ENCODE measurements around the gene SP6. TPM values are rescaled to one million over a fixed set of nuclear protein-coding genes. Genes with fewer than 3 reads are reported as not detected.

SP6 gene
- total RNA-seq, 2 donors from 2014 or later, result 2.7 TPM; not detected in 1

GRCh38 chr17:47831003-47831933 is 19.7 kb downstream of the SP6 start, which contains the start of the genes LRRC46 and MRPL10:
Gene LRRC46, plus strand, starts transcription at chr17:47831670. Its CDS starts 320 bp downstream, at chr17:47831990.
Gene MRPL10, minus strand, starts transcription at chr17:47831541. Its CDS starts 30 bp downstream, at chr17:47831511.
- TF ChIP-seq CTCF (IDR thresholded peaks at IDR 0.05), result no peak
- H3K36me3 ChIP-seq, result peaks cover 25% of the 10 kb centered on the region
- no peaks in the 10 kb centered on the region for H3K9me3 ChIP-seq
- H3K4me1 ChIP-seq, result peaks cover 0 to 17% of the 10 kb centered on the region in 2 donors
- peak within 1 kb of the TSS; percentile 68 to 85 for H3K4me3 ChIP-seq
- H3K27ac ChIP-seq, result peak within 1 kb of the TSS; percentile 48 to 75
- no peaks in the 10 kb centered on the region for H3K27me3 ChIP-seq
- peak; percentile 93 for DNase-seq (ENCODE audit: low spot score)

DNA sequence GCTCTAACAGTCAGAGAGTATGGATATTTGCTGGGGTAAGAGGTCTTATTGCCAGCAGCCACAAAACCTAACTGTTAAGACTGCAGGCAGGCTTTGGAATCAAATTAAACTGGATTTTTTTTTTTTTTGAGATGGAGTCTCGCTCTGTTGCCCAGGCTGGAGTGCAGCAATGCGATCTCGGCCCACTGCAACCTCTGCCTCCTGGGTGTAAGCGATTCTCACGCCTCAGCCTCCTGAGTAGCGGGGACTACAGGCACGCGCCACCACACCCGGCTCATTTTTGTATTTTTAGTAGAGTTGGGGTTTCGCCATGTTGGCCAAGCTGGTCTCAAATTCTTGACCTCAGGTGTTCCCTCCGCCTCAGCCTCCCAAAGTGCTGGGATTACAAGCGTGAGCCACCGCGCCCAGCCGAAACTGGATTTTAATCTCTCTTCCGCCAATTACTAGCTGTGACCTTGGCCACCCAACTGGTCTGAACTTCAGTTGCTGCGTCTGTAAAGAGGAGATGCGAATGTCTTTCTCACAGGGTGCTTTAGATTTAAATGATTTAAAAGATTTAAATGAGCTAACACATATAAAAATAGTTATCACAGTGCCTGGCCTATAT is 20.5 kb downstream of the SP6 start:
- H3K4me3 ChIP-seq, result peak overlapping the region; percentile 68 to 85
- no peak for DNase-seq (ENCODE audit: low spot score)
- TF ChIP-seq CTCF (IDR thresholded peaks at IDR 0.05), result no peak
- H3K9me3 ChIP-seq, result no peaks in the 10 kb centered on the region
- H3K27me3 ChIP-seq, result no peaks in the 10 kb centered on the region
- H3K27ac ChIP-seq, result peak overlapping the region; percentile 48 to 75
- H3K36me3 ChIP-seq, result peaks cover 32% of the 10 kb centered on the region
- H3K4me1 ChIP-seq, result peaks cover 0 to 17% of the 10 kb centered on the region in 2 donors

DNA sequence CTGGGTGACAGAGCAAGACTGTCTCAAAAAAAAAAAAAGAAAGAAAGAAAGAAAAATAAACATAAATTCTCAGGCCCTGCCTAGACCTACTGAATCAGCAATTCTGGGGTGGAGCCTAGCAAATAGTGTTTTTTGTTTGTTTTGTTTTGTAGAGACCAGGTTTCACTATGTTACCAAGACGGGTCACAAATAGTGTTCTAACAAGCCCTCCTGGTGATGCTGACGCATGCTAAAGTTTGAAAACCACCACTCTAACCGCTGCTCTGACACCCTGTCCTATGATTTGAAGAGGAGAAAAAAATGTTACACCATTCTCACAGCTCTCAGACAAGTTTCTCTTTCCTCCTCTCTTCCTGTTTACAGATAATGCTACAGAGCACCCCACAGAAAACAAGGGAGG is 21.1 kb downstream of the SP6 start:
- no peak for TF ChIP-seq CTCF (IDR thresholded peaks at IDR 0.05)
- Histone ChIP-seq H3K27ac (no peak overlapping the region), H3K27me3 (no peaks in the 10 kb centered on the region), H3K9me3 (no peaks in the 10 kb centered on the region), H3K4me3 (no peak overlapping the region), H3K4me1 (peaks cover 0 to 17% of the 10 kb centered on the region in 2 donors), H3K36me3 (peaks cover 38% of the 10 kb centered on the region)
- DNase-seq (ENCODE audit: low spot score), result no peak

DNA sequence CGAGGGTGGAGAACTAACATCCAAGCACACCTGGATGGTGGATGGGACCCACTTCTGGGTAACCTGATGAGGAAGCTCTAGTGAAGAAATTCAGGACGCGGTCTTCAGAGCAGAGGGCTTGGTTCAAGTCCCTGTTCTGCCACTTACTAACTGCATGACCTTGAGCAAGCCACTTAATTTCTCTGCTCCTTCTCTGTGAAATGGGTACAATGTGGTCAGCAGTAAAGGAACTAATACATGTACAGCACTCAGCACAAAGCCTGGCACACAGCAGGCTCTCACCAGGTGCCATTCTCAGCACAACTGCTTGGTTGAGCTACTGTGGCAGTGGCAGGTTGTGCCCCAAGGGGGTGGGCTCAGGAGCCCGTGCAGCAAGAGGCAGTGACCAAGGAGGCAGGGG is 27.4 kb downstream of the SP6 start:
- Histone ChIP-seq H3K9me3 (no peaks in the 10 kb centered on the region), H3K4me1 (peaks cover 0 to 26% of the 10 kb centered on the region in 2 donors), H3K27ac (no peak overlapping the region), H3K4me3 (no peak overlapping the region), H3K27me3 (no peaks in the 10 kb centered on the region), H3K36me3 (peaks cover 51% of the 10 kb centered on the region)
- DNase-seq (ENCODE audit: low spot score), result no peak
- no peak for TF ChIP-seq CTCF (IDR thresholded peaks at IDR 0.05)

- Histone ChIP-seq H3K9me3 (no peaks in the 10 kb centered on the region), H3K4me3 (no peak overlapping the region), H3K36me3 (peaks cover 51% of the 10 kb centered on the region), H3K27ac (no peak overlapping the region), H3K27me3 (no peaks in the 10 kb centered on the region), H3K4me1 (peaks cover 0 to 26% of the 10 kb centered on the region in 2 donors)
- TF ChIP-seq CTCF (IDR thresholded peaks at IDR 0.05), result no peak
- no peak for DNase-seq (ENCODE audit: low spot score)
Measured at GRCh38 chr17:47822785-47823184, 28.2 kb downstream of the SP6 start.

Data from right atrium auricular region (tissue), 2 donors.